Measurements from ENCODE around the gene HDAC4.

- TF ChIP-seq, protein P1, sequence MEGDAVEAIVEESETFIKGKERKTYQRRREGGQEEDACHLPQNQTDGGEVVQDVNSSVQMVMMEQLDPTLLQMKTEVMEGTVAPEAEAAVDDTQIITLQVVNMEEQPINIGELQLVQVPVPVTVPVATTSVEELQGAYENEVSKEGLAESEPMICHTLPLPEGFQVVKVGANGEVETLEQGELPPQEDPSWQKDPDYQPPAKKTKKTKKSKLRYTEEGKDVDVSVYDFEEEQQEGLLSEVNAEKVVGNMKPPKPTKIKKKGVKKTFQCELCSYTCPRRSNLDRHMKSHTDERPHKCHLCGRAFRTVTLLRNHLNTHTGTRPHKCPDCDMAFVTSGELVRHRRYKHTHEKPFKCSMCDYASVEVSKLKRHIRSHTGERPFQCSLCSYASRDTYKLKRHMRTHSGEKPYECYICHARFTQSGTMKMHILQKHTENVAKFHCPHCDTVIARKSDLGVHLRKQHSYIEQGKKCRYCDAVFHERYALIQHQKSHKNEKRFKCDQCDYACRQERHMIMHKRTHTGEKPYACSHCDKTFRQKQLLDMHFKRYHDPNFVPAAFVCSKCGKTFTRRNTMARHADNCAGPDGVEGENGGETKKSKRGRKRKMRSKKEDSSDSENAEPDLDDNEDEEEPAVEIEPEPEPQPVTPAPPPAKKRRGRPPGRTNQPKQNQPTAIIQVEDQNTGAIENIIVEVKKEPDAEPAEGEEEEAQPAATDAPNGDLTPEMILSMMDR (IDR thresholded peaks at IDR 0.05): no peak
- TF ChIP-seq POLR2A (IDR thresholded peaks at IDR 0.05): no peak
Measured at GRCh38 chr2:239029958-239030357, 370.9 kb downstream of the HDAC4 start.
